ENCODE results near the gene MT1H.
"Not testable (repeated sequence)": the region's sequence is repeated elsewhere in the genome, so short reads cannot be mapped to it uniquely, and the experiment has no call there.

Gene MT1H

GRCh38 chr16:56665286-56666261 lies 4.0 kb upstream of the MT1H start:
- not testable (repeated sequence) for DNase-seq (ENCODE audit: low read depth in 2 of 2)

DNA sequence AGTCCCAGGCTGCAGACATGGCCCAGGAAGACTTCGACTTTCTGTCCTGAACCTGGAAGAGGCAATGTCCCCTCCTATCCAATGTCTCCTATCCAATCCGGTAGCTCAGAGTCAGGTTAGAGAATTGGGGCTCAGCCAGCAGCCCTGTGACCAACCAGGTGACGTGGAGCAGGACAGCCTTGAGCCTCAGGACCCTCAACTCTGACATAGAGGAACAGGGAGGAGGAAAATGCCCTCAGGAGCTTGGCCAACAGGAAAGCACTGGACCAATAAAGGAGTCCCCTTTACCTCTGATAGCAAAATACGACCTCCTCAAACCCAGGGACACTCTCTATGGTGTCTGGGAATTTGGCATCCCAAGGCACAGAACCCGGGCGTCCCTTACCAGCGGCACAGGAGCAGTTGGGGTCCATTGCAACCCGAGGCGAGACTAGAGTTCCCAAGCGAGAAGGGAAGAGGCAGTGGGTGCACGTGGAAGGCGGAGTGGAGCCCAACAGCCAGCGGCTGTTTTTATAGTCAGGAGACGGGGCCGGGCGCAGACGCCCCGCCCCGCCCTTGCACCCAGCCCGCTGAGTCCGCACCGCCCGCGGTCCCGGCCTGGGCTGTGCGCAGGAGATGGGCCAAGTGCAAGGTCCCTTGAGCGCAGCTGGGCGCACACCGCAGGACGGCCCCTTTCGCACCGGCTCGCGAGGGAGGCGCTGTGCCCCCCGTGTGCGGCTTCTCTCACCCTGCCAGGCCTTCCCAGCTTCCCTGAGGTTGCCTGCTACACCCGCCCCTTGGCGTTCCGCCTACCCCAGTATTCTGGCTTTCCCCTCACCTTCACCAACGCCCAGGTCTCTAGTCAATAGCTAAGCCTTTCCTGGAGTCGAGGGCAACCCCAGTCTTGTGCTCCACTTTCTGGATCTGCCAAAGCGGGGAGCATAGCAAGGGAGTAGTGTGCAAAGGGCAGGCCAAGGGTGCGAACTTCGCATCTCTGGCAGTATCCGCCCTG lies 1.7 kb upstream of the MT1H start, which contains the start of gene MT1G:
Gene MT1G, minus strand, starts transcription at position 485 of the 991 bp plus-strand sequence. Its CDS starts 72 bp downstream, at position 413.
- DNase-seq (ENCODE audit: low read depth in 2 of 2) = no peak

DNA sequence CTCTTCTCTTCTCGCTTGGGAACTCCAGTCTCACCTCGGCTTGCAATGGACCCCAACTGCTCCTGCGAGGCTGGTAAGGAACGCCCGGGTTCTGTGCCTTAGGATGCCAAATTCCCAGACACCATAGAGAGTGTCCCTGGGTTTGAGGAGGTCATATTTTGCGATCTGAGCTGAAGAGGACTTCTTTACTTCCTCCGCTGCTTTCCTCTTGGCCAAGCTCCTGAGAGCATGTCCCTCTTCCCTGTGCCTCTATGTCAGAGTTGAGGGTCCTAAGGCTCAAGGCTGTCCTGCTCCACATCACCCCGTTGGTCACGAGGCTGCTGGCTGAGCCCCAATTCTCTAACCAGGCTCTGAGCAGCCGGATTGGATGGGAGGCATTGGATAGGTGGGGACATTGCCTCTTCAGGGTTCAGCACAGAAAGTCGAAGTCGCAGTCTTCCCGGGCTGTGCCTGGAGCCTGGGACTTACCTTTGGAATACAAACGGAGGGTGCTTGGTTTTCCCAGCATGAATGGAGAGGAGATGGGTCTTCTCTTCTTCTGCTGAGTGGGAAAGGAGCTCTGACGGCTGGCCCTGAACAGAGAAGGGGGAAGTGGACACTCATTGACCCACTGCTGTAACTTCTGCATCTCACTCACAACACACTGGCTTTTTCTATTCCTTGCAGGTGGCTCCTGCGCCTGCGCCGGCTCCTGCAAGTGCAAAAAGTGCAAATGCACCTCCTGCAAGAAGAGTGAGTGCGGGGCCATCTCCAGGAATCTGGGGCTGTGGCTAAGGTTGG lies 416 bp downstream of the MT1H start:
- no peak for DNase-seq (ENCODE audit: low read depth in 2 of 2)

DNA sequence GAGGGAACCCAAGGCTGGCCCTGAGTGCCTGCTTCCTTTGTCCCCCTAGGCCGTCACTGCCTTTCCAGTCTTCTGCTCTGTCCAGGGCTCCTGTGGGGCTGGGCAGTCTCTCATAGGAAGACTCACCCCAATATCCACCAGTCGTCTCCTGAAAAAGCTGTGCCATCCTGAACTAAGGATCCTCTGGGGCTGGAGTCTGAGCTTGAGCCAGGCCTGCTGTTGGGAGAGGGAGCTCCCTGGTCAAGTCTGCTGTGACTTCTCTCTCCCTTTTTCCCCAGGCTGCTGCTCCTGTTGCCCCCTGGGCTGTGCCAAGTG lies 963 bp downstream of the MT1H start:
- no peak for DNase-seq (ENCODE audit: low read depth in 2 of 2)

DNA sequence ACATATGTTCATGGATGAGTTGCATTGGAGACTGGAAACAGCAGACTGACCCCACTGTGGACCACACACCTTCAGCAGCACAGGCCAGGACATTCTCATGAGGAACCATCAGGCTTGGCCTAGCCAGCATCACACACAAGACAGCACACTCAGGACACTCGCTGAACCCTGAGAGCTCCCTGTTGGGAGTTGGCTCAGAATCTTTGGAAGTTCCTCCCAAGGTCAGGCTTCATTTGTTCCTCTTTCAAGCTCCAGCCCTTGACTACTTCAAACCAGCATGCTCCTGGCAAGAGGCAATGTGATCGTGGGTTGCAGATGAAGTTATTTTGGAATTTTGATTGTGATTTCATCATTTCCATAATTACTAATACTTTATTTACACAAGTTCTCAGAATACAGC lies 2.1 kb downstream of the MT1H start:
- DNase-seq (ENCODE audit: low read depth in 2 of 2) = not testable (repeated sequence)

DNA sequence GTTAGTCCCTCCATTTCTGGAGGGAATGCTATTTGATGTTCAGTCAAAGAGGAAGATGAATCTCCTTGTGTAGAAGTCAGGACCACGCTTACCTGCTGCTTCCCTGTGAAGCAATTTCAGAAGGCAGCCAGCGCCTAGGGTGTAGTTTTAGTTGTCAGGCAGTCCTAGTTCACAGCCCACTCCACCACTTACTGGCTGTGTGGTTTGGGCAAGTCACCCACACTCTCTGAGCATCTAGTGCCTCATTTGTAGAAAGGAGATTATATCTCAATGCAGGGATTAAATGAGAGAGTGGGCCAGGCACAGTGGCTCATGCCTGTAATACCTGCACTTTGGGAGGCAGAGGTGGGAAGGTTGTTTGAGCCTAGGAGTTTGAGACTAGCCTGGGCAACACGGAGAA lies 2.6 kb downstream of the MT1H start:
- not testable (repeated sequence) for DNase-seq (ENCODE audit: low read depth in 2 of 2)

- DNase-seq (ENCODE audit: low read depth in 2 of 2) = no peak
These were observed 3.3 kb downstream of the MT1H start for GRCh38 chr16:56672761-56673536.

DNA sequence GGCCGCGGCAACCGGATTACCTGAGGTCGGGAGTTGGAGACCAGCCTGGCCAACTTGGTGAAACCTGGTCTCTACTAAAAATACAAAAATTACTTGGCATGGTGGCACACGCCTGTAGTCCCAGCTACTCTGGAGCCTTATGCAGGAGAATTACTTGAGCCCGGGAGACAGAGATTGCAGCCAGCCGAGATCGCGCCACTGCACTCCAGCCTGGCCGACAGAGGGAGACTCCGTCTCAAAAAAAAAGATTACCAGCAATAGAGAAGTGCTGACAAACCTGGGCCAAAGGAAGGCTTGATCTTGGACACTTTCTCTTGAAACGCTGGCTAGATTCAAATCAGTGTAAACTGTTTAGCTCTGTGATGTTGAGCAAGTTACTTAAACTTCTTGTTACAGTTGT lies 4.3 kb downstream of the MT1H start:
- DNase-seq (ENCODE audit: low read depth in 2 of 2) = no peak

DNA sequence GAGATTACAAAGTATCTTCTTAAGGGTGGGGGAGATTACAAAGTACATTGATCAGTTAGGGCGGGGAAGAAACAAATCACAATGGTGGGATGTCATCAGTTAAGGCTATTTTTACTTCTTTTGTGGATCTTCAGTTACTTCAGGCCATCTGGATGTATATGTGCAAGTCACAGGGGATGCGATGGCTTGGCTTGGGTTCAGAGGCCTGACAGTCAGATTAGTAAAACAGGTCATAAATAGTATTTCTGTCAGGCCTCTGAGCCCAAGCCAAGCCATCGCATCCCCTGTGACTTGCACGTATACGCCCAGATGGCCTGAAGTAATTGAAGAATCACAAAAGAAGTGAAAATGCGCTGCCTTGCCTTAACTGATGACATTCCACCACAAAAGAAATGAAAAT lies 5.0 kb downstream of the MT1H start:
- not testable (repeated sequence) for DNase-seq (ENCODE audit: low read depth in 2 of 2)

DNA sequence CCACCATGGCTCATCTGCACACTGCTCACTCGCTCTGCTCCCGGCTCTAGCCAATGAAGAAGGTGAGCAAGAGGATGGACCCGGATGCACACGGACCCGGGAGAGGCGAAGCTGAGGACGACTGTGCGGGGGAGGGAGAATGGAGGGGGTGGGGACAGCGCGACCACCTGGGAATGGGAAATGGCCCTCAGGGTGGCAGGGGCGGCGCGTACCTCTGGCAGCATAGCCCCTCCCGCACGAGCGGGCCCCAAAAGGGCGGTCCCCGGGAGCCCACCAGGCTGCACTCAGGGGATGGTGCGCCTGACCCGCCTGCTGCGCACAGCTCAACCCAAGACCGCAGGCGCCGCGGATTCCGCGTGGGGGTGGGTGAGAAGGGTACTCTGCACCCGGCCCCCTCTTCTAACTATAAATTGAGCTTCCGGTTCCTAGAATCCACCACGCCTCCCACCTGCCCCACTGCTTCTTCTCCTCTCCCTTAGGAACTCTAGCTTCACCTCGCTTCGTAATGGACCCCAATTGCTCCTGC lies 6.1 kb downstream of the MT1H start:
- DNase-seq (ENCODE audit: low read depth in 2 of 2) = no peak

DNA sequence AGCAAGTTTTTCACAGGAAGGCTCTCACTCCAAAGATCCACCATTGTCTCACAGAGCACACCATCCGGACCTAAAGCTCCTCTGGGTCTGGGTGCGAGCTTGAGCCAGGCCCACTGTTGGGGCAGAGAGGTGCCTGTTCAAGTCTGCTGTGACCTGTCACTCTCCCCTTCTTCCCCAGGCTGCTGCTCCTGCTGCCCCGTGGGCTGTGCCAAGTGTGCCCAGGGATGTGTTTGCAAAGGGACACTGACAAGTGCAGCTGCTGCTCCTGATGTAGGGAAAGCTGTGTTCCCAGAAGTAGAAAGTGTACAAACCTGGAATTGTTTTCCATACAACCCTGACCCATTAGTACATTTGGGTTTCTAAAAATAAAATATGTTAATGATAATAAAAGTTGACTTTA lies 7.9 kb downstream of the MT1H start:
- DNase-seq (ENCODE audit: low read depth in 2 of 2) = no peak

GRCh38 chr16:56679078-56679730 lies 9.6 kb downstream of the MT1H start:
- DNase-seq (ENCODE audit: low read depth in 2 of 2) = no peak

GRCh38 chr16:56679818-56680217 lies 10.2 kb downstream of the MT1H start:
- no peak for DNase-seq (ENCODE audit: low read depth in 2 of 2)

DNA sequence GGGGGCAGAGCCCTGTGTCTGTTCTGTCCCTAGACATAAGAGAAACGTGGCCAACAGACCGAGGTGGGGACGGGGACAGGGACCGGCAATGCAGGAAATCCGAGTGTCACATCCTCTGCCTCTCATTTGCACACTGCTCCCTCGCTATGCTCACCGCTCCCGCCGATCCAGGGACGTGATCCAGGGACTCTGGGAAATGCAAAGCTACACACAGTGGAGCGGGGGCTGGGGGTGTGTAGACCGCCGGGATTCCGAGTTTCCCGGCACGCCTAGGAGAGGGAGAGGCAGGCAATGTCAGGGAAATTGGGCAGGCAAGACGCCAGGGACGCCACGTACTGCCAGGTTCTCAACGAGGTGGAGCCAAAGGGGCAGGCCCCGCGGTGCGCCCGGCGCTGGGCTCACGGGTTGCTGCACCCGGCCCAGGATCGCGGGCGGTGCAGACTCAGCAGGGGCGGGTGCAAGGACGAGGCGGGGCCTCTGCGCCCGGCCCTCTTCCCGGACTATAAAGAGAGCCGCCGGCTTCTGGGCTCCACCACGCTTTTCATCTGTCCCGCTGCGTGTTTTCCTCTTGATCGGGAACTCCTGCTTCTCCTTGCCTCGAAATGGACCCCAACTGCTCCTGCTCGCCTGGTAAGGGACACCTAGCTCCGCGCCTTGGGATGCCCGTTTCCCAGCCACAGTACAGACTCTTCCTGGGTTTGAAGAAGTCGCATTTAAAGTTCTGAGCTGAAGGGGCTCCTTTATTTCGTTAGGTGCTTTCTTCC lies 12.5 kb downstream of the MT1H start, which contains the start of gene MT1X:
Gene MT1X, plus strand, starts transcription at position 532 of the 764 bp plus-strand sequence. Its CDS starts 71 bp downstream, at position 603.
- peak; percentile 67 to 72 for DNase-seq (ENCODE audit: low read depth in 2 of 2)

- DNase-seq (ENCODE audit: low read depth in 2 of 2) = no peak
These were observed 13.2 kb downstream of the MT1H start for GRCh38 chr16:56682703-56683397.

GRCh38 chr16:56683424-56684172 lies 14.0 kb downstream of the MT1H start:
- no peak for DNase-seq (ENCODE audit: low read depth in 2 of 2)

- DNase-seq (ENCODE audit: low read depth in 2 of 2) = no peak
These were observed 14.8 kb downstream of the MT1H start for GRCh38 chr16:56684256-56684925.
